Stomach (tissue), 9 donors: Measurements from ENCODE around the gene STT3A. TPM values are rescaled to one million over a fixed set of nuclear protein-coding genes. Genes with fewer than 3 reads are reported as not detected.

Experiments used
- DNase-seq, 2 donors: peaks; one replicate each; pipeline versions ENCODE4 v3.0.0 to v3.0.0-alpha.2; 2013 to 2019
- H3K27ac ChIP-seq, 5 donors: fragments of 200-600 bp in 4 of 5; sonication (generic) in 4 of 5; one replicate each; pipeline ENCODE4 v1.5.1; 2013 to 2019; ENCODE audit warnings: mild to moderate bottlenecking in 1 of 5, moderate library complexity in 1 of 5
- H3K27me3 ChIP-seq, 3 donors: fragments of 200-600 bp; sonication (generic); one replicate each; pipeline ENCODE4 v1.5.1; 2017 to 2019; ENCODE audit warnings: mixed run types in 1 of 3
- H3K36me3 ChIP-seq, 4 donors: fragments of 200-600 bp; sonication (generic); 1 replicate in 3 of 4; 2 replicates in 1 of 4; pipeline ENCODE4 v1.5.1; 2016 to 2019
- H3K4me1 ChIP-seq, 4 donors: fragments of 200-600 bp; sonication (generic); one replicate each; pipeline ENCODE4 v1.5.1; 2016 to 2019
- H3K4me3 ChIP-seq, 4 donors: fragments of 200-600 bp; sonication (generic) in 3 of 4; one replicate each; pipeline ENCODE4 v1.5.1; 2016 to 2019; ENCODE audit warnings: mild to moderate bottlenecking in 1 of 4
- H3K9me3 ChIP-seq, 4 donors: fragments of 200-600 bp; sonication (generic); one replicate each; pipeline ENCODE4 v1.5.1; 2016 to 2019
- EP300 ChIP-seq: sonication (generic); formaldehyde crosslinking; IDR thresholded peaks from one replicate; pipeline ENCODE4 v1.6.1; 2017; ENCODE audit warnings: antibody characterized with exemption
- POLR2A ChIP-seq, 4 donors: fragments of 450-650 bp; IDR thresholded peaks; one replicate each; pipeline ENCODE4 v1.6.1; 2016; ENCODE audit warnings: antibody characterized with exemption in 4 of 4, control low read depth in 2 of 4, mild to moderate bottlenecking in 1 of 4, moderate library complexity in 1 of 4
- POLR2AphosphoS5 ChIP-seq, 3 donors: sonication (generic); formaldehyde crosslinking; IDR thresholded peaks; one replicate each; pipeline ENCODE4 v1.6.1; 2016; ENCODE audit warnings: antibody characterized with exemption in 3 of 3
- WGBS, 5 donors: extraction: QIAGEN DNeasy Blood & Tissue Kit in 3 of 5; methylation state at CpG; one replicate each; pipeline versions ENCODE4 v1.1.5 to v1.1.7; 2013 to 2018; 5-methylcytosine and 5-hydroxymethylcytosine counted together
- intact Hi-C: fragments of 100-400 bp; cut with DNase I; formaldehyde crosslinking; loops from one replicate; pipeline ENCODE4 v1.15.1; 2023; ENCODE audit warnings: low total_unique reads
- polyA plus RNA-seq, 3 donors: library from polyadenylated mRNA; stranded (reverse); fragments of 200-250 nt; gene quantifications; one replicate each; pipeline ENCODE4 v1.2.3, GENCODE V29; 2013
- total RNA-seq, 5 donors: library from RNA; depleted of rRNA; stranded (reverse); fragments of >200 nt; gene quantifications; one replicate each; pipeline versions ENCODE4 v1.1.0 to v1.2.3, GENCODE V29; 2014 to 2016
- TF ChIP-seq, protein P1 (sequence below), 7 experiments: fragments of 450-650 bp in 4 of 7; fragments of 200-600 bp in 3 of 7; sonication (generic) in 3 of 7; IDR thresholded peaks; one replicate each; pipeline ENCODE4 v1.5.1; 2016 to 2019; ENCODE audit warnings: antibody characterized with exemption in 7 of 7, control low read depth in 2 of 7, mild to moderate bottlenecking in 1 of 7
- donor health status: healthy with polysubstance abuse.
- donor health status: Bipolar disorder and iron deficiency.
- donor health status: healthy.

Gene STT3A
- total and polyA plus RNA-seq, 8 donors: 19.4 to 113 (median 34.9) TPM

DNA sequence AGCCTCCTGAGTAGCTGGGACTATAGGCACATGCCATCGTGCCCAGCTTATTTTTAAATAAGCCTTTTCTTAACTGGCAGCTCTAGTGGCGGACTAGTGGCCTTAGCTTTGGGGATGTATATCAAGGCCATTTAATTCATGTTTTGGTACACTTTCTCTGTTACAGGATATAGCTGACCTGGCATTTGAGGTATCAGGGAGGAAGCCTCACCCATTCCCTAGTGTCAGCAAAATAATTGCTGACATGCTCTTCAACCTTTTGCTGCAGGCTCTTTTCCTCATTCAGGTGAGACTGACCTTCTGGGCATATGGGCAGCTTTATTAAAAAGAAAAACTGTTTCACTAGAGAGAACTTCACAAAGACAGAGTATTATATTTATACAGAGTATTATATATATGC lies 13.9 kb upstream of the STT3A start:
- whole genome bisulfite sequencing, 5 donors: 95 to 98% (median 97%) methylated on average over 2 of the region's 2 CpGs
- TF ChIP-seq EP300 (no peak), POLR2A (IDR thresholded peaks at IDR 0.05) (no peak), POLR2AphosphoS5 (IDR thresholded peaks at IDR 0.05) (no peak)
- TF ChIP-seq, protein P1, sequence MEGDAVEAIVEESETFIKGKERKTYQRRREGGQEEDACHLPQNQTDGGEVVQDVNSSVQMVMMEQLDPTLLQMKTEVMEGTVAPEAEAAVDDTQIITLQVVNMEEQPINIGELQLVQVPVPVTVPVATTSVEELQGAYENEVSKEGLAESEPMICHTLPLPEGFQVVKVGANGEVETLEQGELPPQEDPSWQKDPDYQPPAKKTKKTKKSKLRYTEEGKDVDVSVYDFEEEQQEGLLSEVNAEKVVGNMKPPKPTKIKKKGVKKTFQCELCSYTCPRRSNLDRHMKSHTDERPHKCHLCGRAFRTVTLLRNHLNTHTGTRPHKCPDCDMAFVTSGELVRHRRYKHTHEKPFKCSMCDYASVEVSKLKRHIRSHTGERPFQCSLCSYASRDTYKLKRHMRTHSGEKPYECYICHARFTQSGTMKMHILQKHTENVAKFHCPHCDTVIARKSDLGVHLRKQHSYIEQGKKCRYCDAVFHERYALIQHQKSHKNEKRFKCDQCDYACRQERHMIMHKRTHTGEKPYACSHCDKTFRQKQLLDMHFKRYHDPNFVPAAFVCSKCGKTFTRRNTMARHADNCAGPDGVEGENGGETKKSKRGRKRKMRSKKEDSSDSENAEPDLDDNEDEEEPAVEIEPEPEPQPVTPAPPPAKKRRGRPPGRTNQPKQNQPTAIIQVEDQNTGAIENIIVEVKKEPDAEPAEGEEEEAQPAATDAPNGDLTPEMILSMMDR (IDR thresholded peaks at IDR 0.05): no peak
- no peaks in the 10 kb centered on the region for H3K9me3 ChIP-seq
- no peaks in the 10 kb centered on the region for H3K4me1 ChIP-seq
- no peak for DNase-seq
- no peak overlapping the region for H3K27ac ChIP-seq
- H3K4me3 ChIP-seq: no peak overlapping the region
- H3K27me3 ChIP-seq: no peaks in the 10 kb centered on the region
- H3K36me3 ChIP-seq: peaks cover 82 to 100% (median 100%) of the 10 kb centered on the region in 4 donors
- intact Hi-C loops: no loop called here

DNA sequence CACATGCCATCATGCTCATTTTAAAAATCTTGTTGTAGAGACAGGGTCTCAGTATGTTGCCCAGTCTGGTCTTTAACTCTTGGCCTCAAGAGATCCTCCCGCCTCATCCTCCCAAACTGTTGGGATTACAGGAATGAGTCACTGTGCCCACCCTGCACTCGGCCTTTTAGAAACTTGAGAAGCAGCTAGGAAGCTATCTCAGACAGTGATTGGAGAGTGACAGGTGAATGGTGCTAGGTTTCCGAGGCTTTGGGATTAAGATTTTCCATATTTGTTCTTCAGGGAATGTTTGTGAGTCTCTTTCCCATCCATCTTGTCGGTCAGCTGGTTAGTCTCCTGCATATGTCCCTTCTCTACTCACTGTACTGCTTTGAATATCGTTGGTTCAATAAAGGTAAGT lies 12.8 kb upstream of the STT3A start:
- no peaks in the 10 kb centered on the region for H3K27me3 ChIP-seq
- WGBS, 5 donors: 90 to 96% (median 95%) methylated on average over 5 of the region's 5 CpGs
- no peak for TF ChIP-seq POLR2A (IDR thresholded peaks at IDR 0.05)
- H3K36me3 ChIP-seq: peaks cover 76 to 100% (median 100%) of the 10 kb centered on the region in 4 donors
- H3K4me1 ChIP-seq: no peaks in the 10 kb centered on the region
- no peak for DNase-seq
- no peaks in the 10 kb centered on the region for H3K9me3 ChIP-seq
- H3K27ac ChIP-seq: no peak overlapping the region
- intact Hi-C loops: no loop called here
- no peak overlapping the region for H3K4me3 ChIP-seq

DNA sequence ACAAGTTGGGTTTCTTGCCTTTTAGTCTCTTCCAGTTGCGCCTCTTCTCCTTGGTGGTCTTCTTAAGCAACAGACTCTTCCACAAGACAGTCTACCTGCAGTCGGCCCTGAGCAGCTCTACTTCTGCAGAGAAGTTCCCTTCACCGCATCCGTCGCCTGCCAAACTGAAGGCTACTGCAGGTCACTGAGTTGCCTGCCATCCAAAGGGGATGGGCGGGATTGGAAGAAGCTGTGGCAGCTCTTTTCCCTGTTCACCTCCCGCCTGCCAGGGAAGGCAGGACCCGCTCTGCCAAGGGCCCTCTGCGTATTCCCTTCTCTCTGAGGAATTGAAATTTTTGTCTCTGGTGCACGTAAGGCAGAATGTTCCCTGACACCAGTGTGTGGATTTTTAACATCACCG lies 9.2 kb upstream of the STT3A start:
- no peaks in the 10 kb centered on the region for H3K9me3 ChIP-seq
- no peak overlapping the region for H3K4me3 ChIP-seq
- H3K36me3 ChIP-seq: peaks cover 42 to 69% (median 67%) of the 10 kb centered on the region in 4 donors
- no peaks in the 10 kb centered on the region for H3K4me1 ChIP-seq
- TF ChIP-seq POLR2A (IDR thresholded peaks at IDR 0.05): no peak
- TF ChIP-seq EP300: no peak
- no peak for TF ChIP-seq POLR2AphosphoS5 (IDR thresholded peaks at IDR 0.05)
- TF ChIP-seq, protein P1 (IDR thresholded peaks at IDR 0.05): no peak
- intact Hi-C loops: no loop called here
- no peak for DNase-seq
- WGBS, 5 donors: 94 to 98% (median 96%) methylated on average over 11 of the region's 11 CpGs
- H3K27me3 ChIP-seq: no peaks in the 10 kb centered on the region
- H3K27ac ChIP-seq: no peak overlapping the region

DNA sequence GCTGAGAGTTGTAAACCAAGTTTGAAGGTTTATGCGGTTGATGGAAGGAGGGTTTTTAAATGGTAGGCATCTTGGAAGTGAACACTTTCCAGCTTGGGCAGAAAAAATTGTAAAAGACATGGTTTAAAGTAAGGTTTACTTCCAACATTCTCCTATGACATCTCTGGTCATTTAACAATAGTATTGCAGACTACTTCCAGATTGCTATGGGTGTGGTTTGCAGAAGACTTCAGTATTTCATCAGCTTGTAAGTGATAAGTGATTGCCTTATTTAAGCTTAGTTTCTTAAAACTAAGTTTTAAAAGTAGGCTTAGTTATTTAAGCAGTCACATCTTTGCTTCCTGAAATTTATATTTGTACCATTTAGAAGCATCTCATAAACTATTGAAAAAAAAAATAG lies 7.2 kb upstream of the STT3A start:
- Histone ChIP-seq H3K27me3 (no peaks in the 10 kb centered on the region), H3K36me3 (peaks cover 23 to 49% (median 47%) of the 10 kb centered on the region in 4 donors), H3K27ac (no peak overlapping the region), H3K9me3 (no peaks in the 10 kb centered on the region), H3K4me3 (no peak overlapping the region), H3K4me1 (no peaks in the 10 kb centered on the region)
- intact Hi-C loops: no loop called here
- WGBS, 5 donors: 96 to 100% (median 100%) methylated on average over 1 of the region's 1 CpG
- TF ChIP-seq, protein P1 (IDR thresholded peaks at IDR 0.05): no peak
- TF ChIP-seq EP300: no peak
- no peak for TF ChIP-seq POLR2A (IDR thresholded peaks at IDR 0.05)
- no peak for TF ChIP-seq POLR2AphosphoS5 (IDR thresholded peaks at IDR 0.05)
- no peak for DNase-seq

DNA sequence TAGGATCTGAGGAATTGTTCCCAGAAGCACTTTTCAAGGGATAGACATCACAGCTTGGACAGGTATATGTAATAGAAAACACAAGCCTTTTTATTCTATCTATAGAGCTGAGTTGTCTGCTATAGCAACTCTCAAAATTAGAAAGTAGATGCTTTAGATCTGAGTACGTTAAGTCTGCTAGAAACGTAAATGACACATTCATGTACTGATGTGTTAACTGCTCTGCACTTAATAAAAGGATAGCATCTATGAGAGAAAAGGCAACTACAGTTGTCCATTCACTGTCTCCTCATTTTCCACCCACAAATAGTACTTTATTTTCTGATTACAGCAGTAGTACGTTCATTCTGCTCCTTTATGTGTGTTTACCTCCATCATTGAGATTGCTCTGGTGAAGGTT lies 6.0 kb upstream of the STT3A start:
- no peak overlapping the region for H3K4me3 ChIP-seq
- no peaks in the 10 kb centered on the region for H3K27me3 ChIP-seq
- H3K4me1 ChIP-seq: peaks cover 5 to 7% (median 6%) of the 10 kb centered on the region in 4 donors
- H3K9me3 ChIP-seq: no peaks in the 10 kb centered on the region
- no peak for DNase-seq
- WGBS, 5 donors: 66 to 76% (median 73%) methylated on average over 3 of the region's 3 CpGs
- H3K36me3 ChIP-seq: peaks cover 18 to 38% (median 35%) of the 10 kb centered on the region in 4 donors
- TF ChIP-seq POLR2AphosphoS5 (IDR thresholded peaks at IDR 0.05) (no peak), EP300 (no peak), POLR2A (IDR thresholded peaks at IDR 0.05) (no peak)
- TF ChIP-seq, protein P1 (IDR thresholded peaks at IDR 0.05): no peak
- intact Hi-C loops: no loop called here
- no peak overlapping the region for H3K27ac ChIP-seq
